Adipocyte (in vitro differentiated cells): ENCODE data around the gene OFD1.
A peak's percentile ranks its signal among the peaks of the same experiment; 100 is the strongest.

ENCODE experiments used
- DNase-seq: peaks from one replicate; pipeline ENCODE4 v3.0.0-alpha.2; 2015; ENCODE audit warnings: low read depth
- H3K27me3 ChIP-seq: replicated peaks from 2 replicates; pipeline ENCODE4 v1.7.0; 2013; ENCODE audit warnings: mild to moderate bottlenecking, low read length, moderate library complexity; ENCODE audit not compliant: control insufficient read depth, insufficient read depth
- H3K36me3 ChIP-seq: 2 replicates; pipeline ENCODE4 v1.7.0; 2013; ENCODE audit warnings: low read length, mild to moderate bottlenecking, moderate library complexity; ENCODE audit not compliant: control insufficient read depth, insufficient read depth, severe bottlenecking
- H3K4me1 ChIP-seq: 2 replicates; pipeline ENCODE4 v1.7.0; 2013; ENCODE audit warnings: mild to moderate bottlenecking, low read length, moderate library complexity; ENCODE audit not compliant: control insufficient read depth, insufficient read depth
- H3K4me3 ChIP-seq: 2 replicates; pipeline ENCODE4 v1.7.0; 2013; ENCODE audit warnings: mild to moderate bottlenecking, low read length, moderate library complexity
- H3K9ac ChIP-seq: 2 replicates; pipeline ENCODE4 v1.7.0; 2013; ENCODE audit warnings: mild to moderate bottlenecking, low read length, moderate library complexity
- H3K9me3 ChIP-seq: 2 replicates; pipeline ENCODE4 v1.7.0; 2013; ENCODE audit warnings: mild to moderate bottlenecking, low read length, moderate library complexity; ENCODE audit not compliant: control insufficient read depth

The OFD1 gene

GRCh38 chrX:13693341-13693961 lies 41.1 kb upstream of the OFD1 start:
- H3K9me3 ChIP-seq = no peaks in the 10 kb centered on the region
- H3K4me3 ChIP-seq = peak overlapping the region; percentile 12
- no peaks in the 10 kb centered on the region for H3K27me3 ChIP-seq
- DNase-seq = peak; percentile 16
- no peaks in the 10 kb centered on the region for H3K36me3 ChIP-seq
- H3K4me1 ChIP-seq = peaks cover 41% of the 10 kb centered on the region
- H3K9ac ChIP-seq = peak overlapping the region; percentile 13

GRCh38 chrX:13694359-13694758 lies 40.2 kb upstream of the OFD1 start:
- Histone ChIP-seq H3K4me1 (peaks cover 46% of the 10 kb centered on the region), H3K4me3 (peak overlapping the region; percentile 54)

GRCh38 chrX:13694983-13695382 lies 39.6 kb upstream of the OFD1 start:
- Histone ChIP-seq H3K9me3 (no peaks in the 10 kb centered on the region), H3K4me3 (peak overlapping the region; percentile 54), H3K4me1 (peaks cover 47% of the 10 kb centered on the region), H3K27me3 (no peaks in the 10 kb centered on the region), H3K36me3 (no peaks in the 10 kb centered on the region), H3K9ac (peak overlapping the region; percentile 12)
- no peak for DNase-seq

More at GRCh38 chrX:13694359-13694758, 40.2 kb upstream of the OFD1 start:
- Histone ChIP-seq H3K36me3 (no peaks in the 10 kb centered on the region), H3K9me3 (no peaks in the 10 kb centered on the region), H3K27me3 (no peaks in the 10 kb centered on the region), H3K9ac (peak overlapping the region; percentile 12)
- peak; percentile 31 for DNase-seq

DNA sequence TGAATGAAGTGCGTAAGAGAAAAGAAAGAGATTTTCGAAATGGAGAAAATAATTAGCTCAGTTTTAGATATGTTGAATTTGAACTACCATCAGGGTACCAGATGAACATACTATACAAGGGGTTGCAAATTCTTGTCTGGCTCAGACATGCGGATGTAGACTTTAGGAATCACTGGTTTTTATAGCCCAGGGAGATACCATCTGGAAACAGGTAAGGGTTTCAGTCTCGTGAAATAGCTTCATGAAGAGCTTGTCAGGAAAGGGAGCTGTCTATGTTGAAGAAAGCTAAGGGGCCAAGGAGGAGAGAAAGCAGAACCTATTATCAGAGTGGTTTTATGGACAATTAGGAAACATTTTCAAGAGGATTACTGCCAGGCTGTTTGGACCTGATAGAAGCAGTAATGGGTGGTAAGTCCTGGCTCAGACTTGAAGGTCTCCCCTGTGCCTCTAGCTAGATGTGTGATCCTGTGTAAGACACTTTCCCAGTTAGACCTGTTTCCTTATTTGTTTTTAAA lies 38.9 kb upstream of the OFD1 start:
- peaks cover 44% of the 10 kb centered on the region for H3K4me1 ChIP-seq
- no peaks in the 10 kb centered on the region for H3K9me3 ChIP-seq
- no peaks in the 10 kb centered on the region for H3K36me3 ChIP-seq
- no peak overlapping the region for H3K4me3 ChIP-seq
- no peak overlapping the region for H3K9ac ChIP-seq
- DNase-seq = no peak
- H3K27me3 ChIP-seq = no peaks in the 10 kb centered on the region

GRCh38 chrX:13697455-13697854 lies 37.1 kb upstream of the OFD1 start:
- Histone ChIP-seq H3K4me3 (no peak overlapping the region), H3K4me1 (peaks cover 39% of the 10 kb centered on the region), H3K27me3 (no peaks in the 10 kb centered on the region), H3K9me3 (no peaks in the 10 kb centered on the region), H3K9ac (no peak overlapping the region), H3K36me3 (no peaks in the 10 kb centered on the region)
- peak; percentile 5 for DNase-seq

GRCh38 chrX:13697976-13698375 lies 36.6 kb upstream of the OFD1 start:
- no peaks in the 10 kb centered on the region for H3K9me3 ChIP-seq
- H3K4me3 ChIP-seq = no peak overlapping the region
- H3K4me1 ChIP-seq = peaks cover 34% of the 10 kb centered on the region
- no peak overlapping the region for H3K9ac ChIP-seq
- no peaks in the 10 kb centered on the region for H3K27me3 ChIP-seq
- DNase-seq = no peak
- H3K36me3 ChIP-seq = no peaks in the 10 kb centered on the region

DNA sequence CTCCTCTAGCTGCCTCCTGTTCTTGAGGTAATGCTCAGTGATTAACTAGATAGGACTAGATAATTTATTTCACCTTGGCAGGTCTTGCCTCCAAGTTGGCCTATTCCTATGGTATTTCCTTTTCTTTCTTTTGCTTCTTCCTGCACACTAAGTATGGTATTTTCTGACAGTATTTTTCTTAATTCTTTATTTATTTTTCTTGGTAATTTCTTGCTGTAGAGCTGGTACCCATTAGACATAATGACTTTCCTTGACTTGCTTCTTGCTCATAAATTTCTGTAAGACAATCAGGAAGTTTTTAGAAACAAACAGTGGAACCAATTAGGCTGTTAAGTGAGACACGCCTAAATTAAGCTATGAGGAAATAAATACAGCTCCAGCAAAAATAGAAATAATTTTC lies 36.1 kb upstream of the OFD1 start:
- H3K36me3 ChIP-seq = no peaks in the 10 kb centered on the region
- no peak overlapping the region for H3K4me3 ChIP-seq
- no peaks in the 10 kb centered on the region for H3K9me3 ChIP-seq
- H3K27me3 ChIP-seq = no peaks in the 10 kb centered on the region
- no peak for DNase-seq
- H3K9ac ChIP-seq = no peak overlapping the region
- peaks cover 29% of the 10 kb centered on the region for H3K4me1 ChIP-seq

DNA sequence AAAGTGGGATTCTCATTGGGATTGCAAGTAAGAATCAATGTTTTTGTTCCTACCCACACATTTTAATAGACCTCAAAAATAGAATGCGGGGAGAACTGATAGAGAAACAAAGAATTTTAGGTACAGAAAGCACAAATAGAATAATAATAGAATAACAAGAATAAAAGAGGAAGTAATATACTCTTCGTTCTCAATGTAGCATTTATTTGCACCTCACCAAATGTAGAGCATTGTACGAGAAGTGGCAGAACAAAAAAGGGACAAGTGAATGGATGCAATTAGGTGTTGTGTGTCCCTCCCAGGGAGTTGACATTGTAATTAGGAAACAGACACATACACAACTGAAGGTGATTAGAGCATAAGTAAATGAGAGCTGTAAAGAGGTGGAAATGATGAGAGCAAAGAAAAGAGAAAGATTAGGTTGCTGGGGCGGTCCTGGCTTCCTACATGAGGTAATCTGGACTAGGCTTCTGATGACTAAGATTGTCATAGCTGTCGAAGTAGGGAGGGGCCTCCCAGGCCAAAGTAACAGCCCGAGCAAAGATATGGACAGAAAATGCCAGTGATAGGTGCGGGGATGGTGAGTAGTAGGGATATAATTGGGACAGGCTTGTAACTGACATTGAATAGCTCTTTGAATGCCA lies 35.2 kb upstream of the OFD1 start:
- Histone ChIP-seq H3K9me3 (no peaks in the 10 kb centered on the region), H3K27me3 (no peaks in the 10 kb centered on the region), H3K4me3 (no peak overlapping the region), H3K36me3 (no peaks in the 10 kb centered on the region), H3K9ac (no peak overlapping the region), H3K4me1 (peaks cover 29% of the 10 kb centered on the region)
- peak; percentile 15 for DNase-seq

GRCh38 chrX:13700380-13700779 lies 34.2 kb upstream of the OFD1 start:
- Histone ChIP-seq H3K27me3 (no peaks in the 10 kb centered on the region), H3K9ac (no peak overlapping the region), H3K4me1 (peaks cover 19% of the 10 kb centered on the region), H3K9me3 (no peaks in the 10 kb centered on the region), H3K36me3 (peaks cover 1% of the 10 kb centered on the region), H3K4me3 (no peak overlapping the region)
- DNase-seq = no peak

DNA sequence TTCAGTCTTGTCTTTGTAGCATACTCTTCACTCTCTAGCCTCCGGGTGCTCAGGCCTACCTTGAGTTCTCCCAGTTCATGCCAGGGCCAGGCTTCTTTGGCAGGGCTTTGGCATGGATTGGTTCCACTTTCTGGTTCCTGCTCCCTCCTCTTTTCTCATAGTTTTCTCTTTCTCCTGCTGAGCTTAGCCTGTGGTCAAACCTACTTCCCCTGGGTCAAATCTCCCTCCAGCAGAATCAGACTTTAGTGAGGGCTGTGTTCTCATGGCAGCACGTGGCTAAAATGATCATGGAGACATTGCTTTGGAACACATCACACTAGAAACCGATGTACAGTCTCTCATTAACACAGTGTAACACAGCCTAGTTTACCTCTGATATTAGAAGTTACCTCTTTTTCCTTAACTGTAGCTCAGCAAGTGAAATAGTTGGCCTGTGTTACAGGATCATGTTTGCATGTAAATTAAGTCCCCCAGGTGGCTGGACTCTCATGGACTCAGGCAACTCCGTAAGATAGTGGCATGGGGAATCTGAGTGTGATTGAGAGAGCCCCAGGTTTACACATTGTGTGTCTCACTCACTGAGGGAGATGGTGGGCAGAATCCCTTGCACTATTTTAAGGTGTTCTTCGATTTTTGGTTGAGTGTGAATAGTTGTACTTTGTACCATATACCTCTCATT lies 32.3 kb upstream of the OFD1 start:
- H3K4me3 ChIP-seq = no peak overlapping the region
- H3K4me1 ChIP-seq = peaks cover 15% of the 10 kb centered on the region
- H3K9ac ChIP-seq = no peak overlapping the region
- H3K9me3 ChIP-seq = no peaks in the 10 kb centered on the region
- no peak for DNase-seq
- H3K27me3 ChIP-seq = no peaks in the 10 kb centered on the region
- peaks cover 15% of the 10 kb centered on the region for H3K36me3 ChIP-seq

DNA sequence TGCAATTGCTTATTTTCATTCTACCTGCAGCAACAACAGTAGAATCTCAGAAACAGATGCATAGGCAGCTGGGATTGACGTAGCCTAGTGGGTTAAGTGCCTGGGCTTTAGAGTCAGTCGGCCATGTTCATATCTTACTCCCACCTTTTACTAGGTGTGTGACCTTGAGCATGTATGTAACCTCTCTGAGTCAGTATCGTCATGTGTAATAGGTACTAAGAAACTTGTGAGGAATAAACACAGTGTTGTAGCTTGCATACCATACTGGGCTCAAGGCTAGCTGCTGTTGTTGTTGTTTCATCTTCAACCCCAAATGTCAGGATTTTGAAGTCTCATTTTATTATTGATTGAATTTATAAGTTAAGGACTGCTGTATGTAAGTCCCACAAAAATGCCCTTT lies 31.4 kb upstream of the OFD1 start:
- peaks cover 15% of the 10 kb centered on the region for H3K4me1 ChIP-seq
- H3K4me3 ChIP-seq = no peak overlapping the region

More for the DNA sequence above, 31.4 kb upstream of the OFD1 start:
- Histone ChIP-seq H3K27me3 (no peaks in the 10 kb centered on the region), H3K9me3 (no peaks in the 10 kb centered on the region), H3K36me3 (peaks cover 22% of the 10 kb centered on the region), H3K9ac (no peak overlapping the region)
- no peak for DNase-seq
